GM18498 (cell line): ENCODE data around the gene GALNT10.

Source experiments
- ATAC-seq: cut with Tn5 transposase; IDR thresholded peaks from one replicate; pipeline ENCODE4 v1.9.1; 2021; ENCODE audit warnings: mild to moderate bottlenecking, moderate library complexity; ENCODE audit not compliant: unreplicated experiment

The GALNT10 gene

GRCh38 chr5:154179846-154180710, 10.5 kb upstream of the GALNT10 start:
- ATAC-seq: peak; percentile 92

- no peak for ATAC-seq
Observed at GRCh38 chr5:154181161-154181560, 9.4 kb upstream of the GALNT10 start.

- peak; percentile 6 for ATAC-seq
Observed at GRCh38 chr5:154189256-154189818, 1.2 kb upstream of the GALNT10 start.

GRCh38 chr5:154189819-154190594, 526 bp upstream of the GALNT10 start:
- ATAC-seq: peak; percentile 82

GRCh38 chr5:154191467-154192261, 1.1 kb downstream of the GALNT10 start:
- ATAC-seq: no peak

GRCh38 chr5:154193283-154193682, 2.8 kb downstream of the GALNT10 start:
- no peak for ATAC-seq

- ATAC-seq: no peak
Observed at GRCh38 chr5:154193701-154194121, 3.2 kb downstream of the GALNT10 start.

GRCh38 chr5:154194345-154195329, 4.1 kb downstream of the GALNT10 start:
- no peak for ATAC-seq

- ATAC-seq: no peak
Observed at GRCh38 chr5:154196281-154196680, 5.7 kb downstream of the GALNT10 start.

- ATAC-seq: no peak
Observed at GRCh38 chr5:154196955-154197652, 6.6 kb downstream of the GALNT10 start.

GRCh38 chr5:154197801-154198491, 7.4 kb downstream of the GALNT10 start:
- ATAC-seq: peak; percentile 44

- ATAC-seq: no peak
Observed at GRCh38 chr5:154198611-154199230, 8.2 kb downstream of the GALNT10 start.

GRCh38 chr5:154199263-154199662, 8.7 kb downstream of the GALNT10 start:
- ATAC-seq: no peak

GRCh38 chr5:154199671-154200220, 9.2 kb downstream of the GALNT10 start:
- no peak for ATAC-seq

- no peak for ATAC-seq
Observed at GRCh38 chr5:154200221-154200620, 9.7 kb downstream of the GALNT10 start.

- no peak for ATAC-seq
Observed at GRCh38 chr5:154201108-154201769, 10.7 kb downstream of the GALNT10 start.
